ENCODE results near the gene MCM3AP.
A peak's percentile ranks its signal among the peaks of the same experiment; 100 is the strongest.
"Not testable (repeated sequence)": the region's sequence is repeated elsewhere in the genome, so short reads cannot be mapped to it uniquely, and the experiment has no call there.

Gene MCM3AP

DNA sequence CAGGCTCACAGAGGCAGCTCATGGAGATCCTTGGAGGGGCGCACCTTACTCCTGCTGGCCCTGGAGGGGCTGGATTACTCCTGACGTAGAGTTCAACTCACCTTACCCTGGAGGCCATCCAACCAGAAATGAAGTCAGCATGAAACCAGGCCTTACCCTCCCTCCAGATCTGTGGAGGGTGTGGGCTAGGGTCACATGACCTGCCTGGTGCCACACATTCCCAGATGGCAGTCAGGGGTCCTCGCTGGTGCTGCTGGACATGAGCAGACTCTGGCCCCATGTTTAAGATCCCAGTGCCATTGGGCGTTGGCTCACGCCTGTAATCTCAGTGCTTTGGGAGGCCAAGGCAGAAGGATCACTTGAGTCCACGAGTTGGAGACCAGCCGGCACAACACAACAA, 33.8 kb upstream of the MCM3AP start:
- CTCF ChIA-PET: no interaction called here
- Mint-ChIP-seq H3K36me3 (peaks cover 38% of the 10 kb centered on the region), H3K4me3 (no peak overlapping the region), H3K27me3 (peaks cover 4% of the 10 kb centered on the region), H3K27ac (no peak overlapping the region), H3K9me3 (no peaks in the 10 kb centered on the region), H3K4me1 (peaks cover 34% of the 10 kb centered on the region)
- DNase-seq: no peak

DNA sequence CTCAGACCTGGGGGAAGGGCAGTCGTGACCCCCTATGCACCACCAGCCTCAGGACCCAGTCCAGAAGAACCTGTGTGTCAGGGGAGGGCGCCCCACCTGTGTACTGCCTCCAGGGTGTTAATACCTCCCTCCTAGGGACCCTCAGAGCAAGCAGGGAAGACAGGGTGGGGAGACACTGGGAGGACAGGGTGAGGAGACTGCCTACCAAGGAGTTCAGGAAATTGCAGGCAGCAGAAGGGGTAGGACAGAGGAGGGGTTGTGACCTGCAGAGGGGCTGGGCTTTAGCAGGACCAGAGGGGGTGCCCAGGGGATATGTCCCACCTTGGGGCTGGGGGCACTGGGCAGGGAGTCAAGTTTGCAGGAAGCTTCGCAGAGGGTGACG, 33.0 kb upstream of the MCM3AP start:
- DNase-seq: no peak
- Mint-ChIP-seq H3K9me3 (no peaks in the 10 kb centered on the region), H3K4me3 (no peak overlapping the region), H3K36me3 (peaks cover 40% of the 10 kb centered on the region), H3K27me3 (no peaks in the 10 kb centered on the region), H3K27ac (peak overlapping the region; percentile 33), H3K4me1 (peaks cover 34% of the 10 kb centered on the region)
- CTCF ChIA-PET: no interaction called here

- Mint-ChIP-seq H3K27ac (no peak overlapping the region), H3K4me1 (peaks cover 34% of the 10 kb centered on the region), H3K4me3 (no peak overlapping the region), H3K36me3 (peaks cover 41% of the 10 kb centered on the region), H3K9me3 (no peaks in the 10 kb centered on the region), H3K27me3 (no peaks in the 10 kb centered on the region)
- DNase-seq: no peak
- CTCF ChIA-PET: no interaction called here
These were observed 32.5 kb upstream of the MCM3AP start for GRCh38 chr21:46317710-46318463.

GRCh38 chr21:46316708-46317324, 31.4 kb upstream of the MCM3AP start:
- peaks cover 26% of the 10 kb centered on the region for H3K4me1 Mint-ChIP-seq
- H3K27me3 Mint-ChIP-seq: no peaks in the 10 kb centered on the region
- peaks cover 43% of the 10 kb centered on the region for H3K36me3 Mint-ChIP-seq
- no peaks in the 10 kb centered on the region for H3K9me3 Mint-ChIP-seq
- no peak overlapping the region for H3K27ac Mint-ChIP-seq
- no peak overlapping the region for H3K4me3 Mint-ChIP-seq
- CTCF ChIA-PET: no interaction called here
- no peak for DNase-seq

DNA sequence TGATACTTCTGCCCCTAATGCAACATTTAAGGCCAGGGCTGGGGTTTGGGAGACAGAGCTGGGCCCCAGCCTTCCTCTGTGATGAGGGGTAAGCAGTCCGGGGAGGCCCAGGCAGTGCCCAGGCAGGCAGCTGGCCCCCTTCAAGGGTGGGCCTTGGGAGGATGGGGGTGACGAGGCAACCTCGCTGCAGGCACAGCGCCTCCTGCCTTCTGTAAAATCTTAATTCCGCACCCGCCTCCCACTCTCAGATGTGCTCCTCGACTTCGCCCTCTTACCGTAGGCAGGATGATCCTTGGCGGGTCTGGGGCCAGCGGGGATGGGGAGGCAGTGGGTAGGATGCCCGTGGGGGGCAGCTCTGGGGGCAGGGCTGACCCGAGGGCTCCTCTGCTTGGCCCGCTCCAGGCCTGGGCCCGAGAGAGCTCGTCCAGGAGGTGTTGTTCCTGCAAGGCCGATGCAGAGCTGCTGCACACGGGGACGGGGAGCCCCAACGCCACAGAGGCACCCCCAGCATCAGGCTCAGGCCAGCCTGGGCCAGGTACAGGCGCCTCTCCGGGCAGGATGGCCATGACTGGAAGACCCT, 29.1 kb upstream of the MCM3AP start:
- no peak overlapping the region for H3K4me3 Mint-ChIP-seq
- H3K27ac Mint-ChIP-seq: no peak overlapping the region
- H3K27me3 Mint-ChIP-seq: no peaks in the 10 kb centered on the region
- peaks cover 9% of the 10 kb centered on the region for H3K4me1 Mint-ChIP-seq
- H3K36me3 Mint-ChIP-seq: peaks cover 40% of the 10 kb centered on the region
- no peaks in the 10 kb centered on the region for H3K9me3 Mint-ChIP-seq
- no peak for DNase-seq
- CTCF ChIA-PET: no interaction called here

DNA sequence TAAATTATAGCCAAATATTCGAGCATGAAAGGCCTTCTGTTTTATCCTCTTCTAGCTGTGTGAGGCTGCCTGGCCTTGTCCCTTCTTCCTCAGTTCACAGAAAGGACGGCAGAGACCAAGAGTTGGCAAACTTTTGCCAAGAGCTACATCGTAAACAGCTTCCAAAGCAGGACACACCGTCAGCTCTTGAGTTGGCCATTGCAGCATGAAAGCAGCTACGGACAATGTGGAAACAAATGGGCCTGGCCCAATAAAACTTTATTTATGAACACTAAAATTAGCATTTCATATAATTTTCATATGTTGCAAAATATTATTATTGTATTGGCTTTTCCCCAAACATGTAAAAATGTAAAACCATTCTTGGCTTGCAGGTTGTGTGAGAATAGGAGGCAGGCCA, 27.5 kb upstream of the MCM3AP start:
- no peaks in the 10 kb centered on the region for H3K9me3 Mint-ChIP-seq
- no peak for DNase-seq
- no peak overlapping the region for H3K27ac Mint-ChIP-seq
- CTCF ChIA-PET: no interaction called here
- no peak overlapping the region for H3K4me3 Mint-ChIP-seq
- H3K36me3 Mint-ChIP-seq: peaks cover 46% of the 10 kb centered on the region
- H3K27me3 Mint-ChIP-seq: no peaks in the 10 kb centered on the region
- H3K4me1 Mint-ChIP-seq: no peaks in the 10 kb centered on the region

DNA sequence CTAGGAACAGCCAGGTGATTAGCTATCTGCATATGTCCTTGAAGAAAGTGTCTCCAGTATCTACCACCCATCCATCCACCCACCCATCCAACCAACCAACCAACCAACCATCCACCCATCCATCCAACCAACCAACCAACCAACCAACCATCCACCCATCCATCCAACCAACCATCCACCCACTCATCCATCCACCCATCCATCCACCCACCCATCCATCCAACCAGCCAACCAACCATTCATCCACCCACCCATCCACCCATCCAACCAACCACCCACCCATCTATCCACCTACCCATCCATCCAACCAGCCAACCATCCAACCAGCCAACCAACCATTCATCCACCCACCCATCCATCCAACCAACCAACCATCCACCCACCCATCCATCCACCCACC, 26.2 kb upstream of the MCM3AP start:
- H3K9me3 Mint-ChIP-seq: no peaks in the 10 kb centered on the region
- CTCF ChIA-PET: no interaction called here
- no peak overlapping the region for H3K27ac Mint-ChIP-seq
- H3K4me3 Mint-ChIP-seq: no peak overlapping the region
- H3K36me3 Mint-ChIP-seq: peaks cover 49% of the 10 kb centered on the region
- DNase-seq: no peak
- no peaks in the 10 kb centered on the region for H3K4me1 Mint-ChIP-seq
- no peaks in the 10 kb centered on the region for H3K27me3 Mint-ChIP-seq

GRCh38 chr21:46310260-46310659, 24.8 kb upstream of the MCM3AP start:
- DNase-seq, H3K9me3 Mint-ChIP-seq, H3K27me3 Mint-ChIP-seq, CTCF ChIA-PET, H3K4me3 Mint-ChIP-seq, H3K27ac Mint-ChIP-seq, H3K4me1 Mint-ChIP-seq: not testable (repeated sequence)
- peaks cover 47% of the 10 kb centered on the region for H3K36me3 Mint-ChIP-seq

GRCh38 chr21:46308431-46308830, 23.0 kb upstream of the MCM3AP start:
- Mint-ChIP-seq H3K9me3 (no peaks in the 10 kb centered on the region), H3K27ac (no peak overlapping the region)

DNA sequence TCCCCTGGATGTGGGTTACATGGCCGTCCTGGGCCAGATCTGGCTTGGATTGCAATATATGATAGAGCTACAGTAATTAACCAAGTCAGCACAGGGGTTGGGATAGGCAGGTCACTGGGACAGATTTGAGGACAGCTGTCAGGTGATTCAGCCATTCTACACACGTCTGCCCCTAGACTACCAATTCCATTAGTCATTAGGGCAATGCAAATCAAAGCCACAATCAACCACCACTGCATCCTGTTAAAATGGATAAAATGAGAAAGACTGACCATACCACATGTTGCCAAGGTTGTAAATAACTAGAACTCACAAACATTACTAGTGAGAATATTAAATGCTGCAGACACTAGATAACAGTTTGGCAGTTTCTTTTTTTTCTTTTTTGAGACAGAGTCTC, 22.2 kb upstream of the MCM3AP start:
- Mint-ChIP-seq H3K4me3 (no peak overlapping the region), H3K36me3 (peaks cover 49% of the 10 kb centered on the region), H3K27ac (no peak overlapping the region), H3K4me1 (no peaks in the 10 kb centered on the region), H3K9me3 (no peaks in the 10 kb centered on the region), H3K27me3 (no peaks in the 10 kb centered on the region)
- CTCF ChIA-PET: interaction anchor here (0.6 kb wide), 1 partner anchor 40 kb away, joined by 3 read pairs; no protein-coding TSS in a partner anchor
- no peak for DNase-seq

More at GRCh38 chr21:46308431-46308830, 23.0 kb upstream of the MCM3AP start:
- DNase-seq: no peak
- H3K36me3 Mint-ChIP-seq: peaks cover 52% of the 10 kb centered on the region
- no peaks in the 10 kb centered on the region for H3K4me1 Mint-ChIP-seq
- CTCF ChIA-PET: no interaction called here
- H3K4me3 Mint-ChIP-seq: no peak overlapping the region
- H3K27me3 Mint-ChIP-seq: no peaks in the 10 kb centered on the region

GRCh38 chr21:46304955-46305354, 19.5 kb upstream of the MCM3AP start:
- Mint-ChIP-seq H3K9me3 (no peaks in the 10 kb centered on the region), H3K27ac (no peak overlapping the region), H3K27me3 (no peaks in the 10 kb centered on the region), H3K4me3 (no peak overlapping the region), H3K4me1 (no peaks in the 10 kb centered on the region), H3K36me3 (peaks cover 49% of the 10 kb centered on the region)
- CTCF ChIA-PET: no interaction called here
- no peak for DNase-seq

- H3K27ac Mint-ChIP-seq: no peak overlapping the region
- no peaks in the 10 kb centered on the region for H3K9me3 Mint-ChIP-seq
- H3K27me3 Mint-ChIP-seq: no peaks in the 10 kb centered on the region
- H3K4me1 Mint-ChIP-seq: no peaks in the 10 kb centered on the region
- H3K4me3 Mint-ChIP-seq: no peak overlapping the region
- CTCF ChIA-PET: no interaction called here
- H3K36me3 Mint-ChIP-seq: peaks cover 51% of the 10 kb centered on the region
- DNase-seq: no peak
These were observed 19.0 kb upstream of the MCM3AP start for GRCh38 chr21:46304437-46304836.

DNA sequence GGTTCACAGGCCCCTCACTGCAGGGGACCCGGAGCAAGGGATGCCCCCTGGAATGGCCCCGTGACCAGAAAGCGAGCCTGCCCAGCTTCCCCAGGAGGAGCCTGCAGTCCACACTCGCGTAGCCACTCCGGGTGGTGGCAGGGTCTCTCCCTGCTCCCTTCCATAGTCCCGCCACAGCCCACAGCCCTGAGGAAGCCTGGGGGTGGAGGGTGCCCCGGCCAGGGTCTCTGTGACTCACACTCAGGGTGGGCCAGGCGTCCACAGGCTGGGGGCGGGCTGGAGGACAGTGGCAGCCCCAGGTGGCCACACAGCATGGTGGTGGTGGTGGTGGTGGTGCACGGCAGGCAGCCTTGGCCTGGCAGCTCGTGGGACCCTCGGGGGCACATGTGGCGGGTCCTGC, 16.3 kb upstream of the MCM3AP start:
- no peak for DNase-seq
- CTCF ChIA-PET: no interaction called here
- peaks cover 8% of the 10 kb centered on the region for H3K4me1 Mint-ChIP-seq
- no peak overlapping the region for H3K27ac Mint-ChIP-seq
- no peaks in the 10 kb centered on the region for H3K9me3 Mint-ChIP-seq
- no peak overlapping the region for H3K4me3 Mint-ChIP-seq
- H3K27me3 Mint-ChIP-seq: peaks cover 12% of the 10 kb centered on the region
- H3K36me3 Mint-ChIP-seq: peaks cover 38% of the 10 kb centered on the region

GRCh38 chr21:46299167-46299566, 13.8 kb upstream of the MCM3AP start:
- no peak for DNase-seq
- Mint-ChIP-seq H3K27me3 (peaks cover 18% of the 10 kb centered on the region), H3K9me3 (peaks cover 2% of the 10 kb centered on the region), H3K4me3 (no peak overlapping the region), H3K36me3 (peaks cover 29% of the 10 kb centered on the region), H3K27ac (no peak overlapping the region), H3K4me1 (peaks cover 30% of the 10 kb centered on the region)
- CTCF ChIA-PET: no interaction called here
